ENCODE data around the gene PPFIBP2. TPM values are rescaled to one million over a fixed set of nuclear protein-coding genes. Genes with fewer than 3 reads are reported as not detected.

Gene PPFIBP2
- total and polyA plus RNA-seq, 2 of the 13 experiments (the other 11 are each of a cell fraction or from before 2014, with no cell fraction given), result 15.0 to 52.5 TPM

GRCh38 chr11:7528514-7529049 is 14.8 kb downstream of the PPFIBP2 start:
- CTCF ChIA-PET (ENCODE audit: low intra/inter-chr PET ratio, low total read pairs), result no interaction called here
- DNase-seq (ENCODE audit: low spot score) (no peak), FAIRE-seq (no peak), ATAC-seq (no peak)
- POLR2A ChIA-PET, result no interaction called here
- intact Hi-C loops (cut with micrococcal nuclease; ENCODE audit: unreplicated experiment), result no loop called here
- H3K4me2 ChIP-seq (ENCODE audit: low read depth, low read length), result no peak overlapping the region
- TF ChIP-seq ERF (CRISPR knock-in tag; IDR thresholded peaks at IDR 0.05) (no peak), NR3C1 (CRISPR knock-in tag; IDR thresholded peaks at IDR 0.05) (no peak), PRMT3 (CRISPR knock-in tag; IDR thresholded peaks at IDR 0.05; ENCODE audit: borderline replicate concordance, low read depth) (no peak), ATF5 (CRISPR knock-in tag; IDR thresholded peaks at IDR 0.05; ENCODE audit: low read depth) (no peak), ZNF570 (CRISPR knock-in tag; IDR thresholded peaks at IDR 0.05; ENCODE audit: borderline replicate concordance) (no peak), CREB3 (CRISPR knock-in tag; IDR thresholded peaks at IDR 0.05) (no peak), GTF3A (CRISPR knock-in tag; conservative IDR thresholded peaks at IDR 0.05) (no peak), THAP11 (CRISPR knock-in tag; IDR thresholded peaks at IDR 0.05) (no peak), SAFB2 (CRISPR knock-in tag; IDR thresholded peaks at IDR 0.05; ENCODE audit: borderline replicate concordance, low read depth) (no peak), ZBTB42 (CRISPR knock-in tag; IDR thresholded peaks at IDR 0.05) (no peak), ZNF546 (CRISPR knock-in tag; conservative IDR thresholded peaks at IDR 0.05) (no peak), DZIP1 (CRISPR knock-in tag; IDR thresholded peaks at IDR 0.05) (no peak)
- no peaks in the 10 kb centered on the region for H3K27me3 ChIP-seq (ENCODE audit: control insufficient read depth in 1 of 2, insufficient read depth in 2 of 2, low read length in 2 of 2)
- no peaks in the 10 kb centered on the region; a peak in 1 of 5 replicates for H3K36me3 ChIP-seq (replicated peaks in 1 of 2; ENCODE audit: control insufficient read depth in 1 of 2, insufficient read depth in 2 of 2, low read length in 2 of 2)
- BruUV-seq (replicated peaks), result no TSS peak
- H4K20me1 ChIP-seq (ENCODE audit: insufficient read depth, low read length), result no peaks in the 10 kb centered on the region
- no peaks in the 10 kb centered on the region for H3K9me3 ChIP-seq (ENCODE audit: low read length)
- H3K4me1 ChIP-seq (ENCODE audit: insufficient read depth, low read length), result peaks cover 37% of the 10 kb centered on the region
- H3K9ac ChIP-seq (ENCODE audit: insufficient read depth, low read depth, low read length), result no peak overlapping the region
- H3K27ac ChIP-seq (ENCODE audit: extremely low read length, insufficient read depth, low read length), result no peak overlapping the region
- WGBS (ENCODE audit: low lambda C conversion rate), result 91% methylated on average over 4 of the region's 4 CpGs
- peaks cover 2% of the 10 kb centered on the region for H3K79me2 ChIP-seq (ENCODE audit: insufficient read depth, low read length)
- H3K4me3 ChIP-seq (replicated peaks in 1 of 3; ENCODE audit: insufficient read depth in 1 of 3, low read depth in 2 of 3, low read length in 3 of 3), result no peak overlapping the region
- no peak overlapping the region for H2AFZ ChIP-seq (ENCODE audit: low read length)
- in situ Hi-C loops (cut with HindIII; ENCODE audit: extremely low pct_ligation_motif_present, low pct_unique_long_range_greater_than_20kb), result no loop called here
